GM10248 (cell line): ENCODE data around the gene GMDS.

Experiments
- CTCF ChIA-PET: fragments of 300-600 bp; sonication (Branson Sonifier 250); formaldehyde crosslinking; extraction: SDS; loops from one replicate; lab custom pipeline; 2021; ENCODE audit warnings: antibody characterized with exemption; lab: Yijun Ruan, JAX
- POLR2A ChIA-PET: fragments of 350-650 bp; sonication (Branson Sonifier 250); formaldehyde crosslinking; extraction: SDS; loops from one replicate; lab custom pipeline; 2020; ENCODE audit warnings: antibody characterized with exemption; lab: Yijun Ruan, JAX
- DNase-seq: peaks from one replicate; pipeline ENCODE4 v3.0.0; 2012; ENCODE audit errors: extremely low spot score
- TF ChIP-seq, protein P1 (sequence below): IDR thresholded peaks from 2 replicates; pipeline ENCODE4 v1.5.1; 2012; ENCODE audit warnings: mild to moderate bottlenecking, low read depth; ENCODE audit errors: extremely low read depth, missing control alignments, control extremely low read depth

Gene GMDS

DNA sequence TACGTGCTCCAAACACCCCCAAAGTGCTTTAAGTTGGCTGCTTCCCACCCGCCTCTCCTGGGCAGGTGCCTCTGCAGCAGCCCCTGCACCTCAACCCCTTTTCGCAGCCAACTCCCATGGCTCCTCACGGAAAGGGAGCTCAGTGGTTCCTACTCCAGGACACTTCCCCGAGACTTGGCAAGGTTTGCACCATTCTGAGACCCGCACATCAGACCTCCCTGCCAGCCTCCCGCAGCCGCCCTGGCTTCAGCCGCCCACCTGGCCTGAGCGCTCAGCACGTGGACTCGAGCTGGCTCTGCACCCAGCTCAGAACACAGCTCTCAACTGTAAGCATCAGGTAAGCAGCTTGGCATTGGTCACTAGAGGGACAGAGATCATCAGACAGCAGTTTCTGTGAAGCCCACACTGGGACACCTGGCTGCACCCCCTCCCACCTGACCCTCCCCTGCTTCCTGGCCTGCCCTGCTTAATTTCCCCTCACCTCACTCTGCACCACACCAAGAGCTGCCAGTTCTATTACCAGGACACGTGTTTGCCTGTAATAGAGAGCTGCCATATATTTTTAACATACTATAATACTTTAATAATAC lies 28.5 kb downstream of the GMDS start:
- TF ChIP-seq, protein P1, sequence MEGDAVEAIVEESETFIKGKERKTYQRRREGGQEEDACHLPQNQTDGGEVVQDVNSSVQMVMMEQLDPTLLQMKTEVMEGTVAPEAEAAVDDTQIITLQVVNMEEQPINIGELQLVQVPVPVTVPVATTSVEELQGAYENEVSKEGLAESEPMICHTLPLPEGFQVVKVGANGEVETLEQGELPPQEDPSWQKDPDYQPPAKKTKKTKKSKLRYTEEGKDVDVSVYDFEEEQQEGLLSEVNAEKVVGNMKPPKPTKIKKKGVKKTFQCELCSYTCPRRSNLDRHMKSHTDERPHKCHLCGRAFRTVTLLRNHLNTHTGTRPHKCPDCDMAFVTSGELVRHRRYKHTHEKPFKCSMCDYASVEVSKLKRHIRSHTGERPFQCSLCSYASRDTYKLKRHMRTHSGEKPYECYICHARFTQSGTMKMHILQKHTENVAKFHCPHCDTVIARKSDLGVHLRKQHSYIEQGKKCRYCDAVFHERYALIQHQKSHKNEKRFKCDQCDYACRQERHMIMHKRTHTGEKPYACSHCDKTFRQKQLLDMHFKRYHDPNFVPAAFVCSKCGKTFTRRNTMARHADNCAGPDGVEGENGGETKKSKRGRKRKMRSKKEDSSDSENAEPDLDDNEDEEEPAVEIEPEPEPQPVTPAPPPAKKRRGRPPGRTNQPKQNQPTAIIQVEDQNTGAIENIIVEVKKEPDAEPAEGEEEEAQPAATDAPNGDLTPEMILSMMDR = no peak
- DNase-seq = no peak
- POLR2A ChIA-PET = no interaction called here
- CTCF ChIA-PET = interaction anchor here (8.5 kb wide), 1 partner anchor 8 kb away, joined by 70 read pairs; no protein-coding TSS in a partner anchor

- POLR2A ChIA-PET = no interaction called here
- no peak for DNase-seq
- CTCF ChIA-PET = interaction anchor here (0.6 kb wide), 1 partner anchor 36 kb away, joined by 3 read pairs; no protein-coding TSS in a partner anchor
- TF ChIP-seq, protein P1 = no peak
Observed at GRCh38 chr6:2215342-2215741, 30.1 kb downstream of the GMDS start.

GRCh38 chr6:2213086-2213485 lies 32.3 kb downstream of the GMDS start:
- ChIA-PET CTCF (interaction anchor here (0.8 to 2.0 kb wide), 6 partner anchors 19 to 616 kb away, joined by 3 to 5 read pairs (median 3); no protein-coding TSS in a partner anchor), POLR2A (no interaction called here)
- no peak for DNase-seq
- TF ChIP-seq, protein P1 = no peak

DNA sequence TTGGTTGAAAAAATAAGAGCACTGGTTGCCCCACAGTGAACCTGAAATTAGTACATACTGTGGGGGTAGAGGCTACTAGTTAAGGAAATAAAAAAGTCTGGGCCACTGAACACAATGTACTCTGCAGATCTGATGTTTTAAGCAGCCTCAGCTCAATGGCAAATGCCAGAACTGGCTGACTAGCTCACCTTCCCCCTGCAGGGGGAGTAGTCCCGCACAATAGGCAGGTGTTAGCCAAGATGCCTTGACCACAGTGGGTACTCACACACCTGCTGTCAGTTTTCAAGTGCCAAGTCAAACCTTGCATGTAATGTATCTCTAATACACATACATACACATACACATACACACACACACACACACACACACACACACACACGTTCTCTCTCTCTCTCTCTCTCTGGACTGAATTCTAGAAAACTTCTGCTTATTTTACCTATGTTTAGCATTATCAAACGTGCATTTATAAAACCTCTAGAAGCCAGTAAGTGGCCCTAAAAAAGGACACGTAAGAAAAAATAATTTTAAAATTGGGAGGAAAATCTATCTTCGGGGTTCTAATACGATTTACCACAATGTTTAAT lies 36.1 kb downstream of the GMDS start:
- DNase-seq = peak; percentile 39
- ChIA-PET CTCF (interaction anchor here (0.5 to 5.5 kb wide), 37 partner anchors 11 to 657 kb away, joined by 3 to 70 read pairs (median 4); no protein-coding TSS in a partner anchor), POLR2A (no interaction called here)
- TF ChIP-seq, protein P1 = peak; percentile 70

DNA sequence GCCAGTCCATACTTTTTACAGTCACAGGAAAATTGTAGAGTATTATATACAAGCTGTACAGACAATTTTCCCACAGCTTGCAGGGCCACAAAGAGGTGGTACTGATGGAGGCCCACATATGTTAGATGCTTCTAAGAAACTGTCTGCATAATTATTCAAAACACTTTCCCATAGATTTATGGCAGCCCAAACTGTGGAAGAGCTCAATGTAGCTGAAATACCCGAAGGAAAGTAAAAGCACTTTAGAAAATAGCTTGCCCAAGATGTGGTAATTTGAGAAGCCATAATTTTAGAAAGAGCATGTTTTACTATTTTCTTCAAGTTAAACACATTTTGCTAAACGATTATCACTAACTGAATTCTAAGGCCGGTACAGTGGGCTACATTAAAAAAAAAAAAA lies 36.9 kb downstream of the GMDS start:
- TF ChIP-seq, protein P1 = no peak
- ChIA-PET CTCF (interaction anchor here (1.0 to 5.5 kb wide), 22 partner anchors 10 to 656 kb away, joined by 3 to 70 read pairs (median 4); no protein-coding TSS in a partner anchor), POLR2A (no interaction called here)
- no peak for DNase-seq

DNA sequence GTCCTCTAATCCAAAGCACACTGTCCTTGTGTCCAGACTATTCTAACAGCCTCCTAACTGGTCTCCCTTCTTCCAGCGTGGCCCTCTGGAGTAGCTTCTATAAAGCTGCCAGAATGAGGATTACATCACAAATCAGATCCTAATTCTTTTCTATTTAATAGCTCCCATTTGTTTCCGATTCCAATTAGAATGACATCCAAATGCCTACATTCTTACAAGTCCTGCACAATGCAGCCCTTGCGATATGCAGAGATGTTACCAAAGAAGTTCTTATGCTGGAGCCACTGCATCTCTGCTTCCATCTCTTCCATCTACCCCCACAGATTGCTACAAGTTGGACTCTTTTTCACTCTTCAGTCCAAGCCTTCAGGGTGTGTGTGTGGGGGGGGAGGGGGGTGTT lies 40.0 kb downstream of the GMDS start:
- ChIA-PET POLR2A (no interaction called here), CTCF (interaction anchor here (1.0 kb wide), 1 partner anchor 9 kb away, joined by 3 read pairs; no protein-coding TSS in a partner anchor)
- TF ChIP-seq, protein P1 = no peak
- no peak for DNase-seq
